GM12872 (cell line): ENCODE measurements around the gene ENOPH1.

Source experiments
- CTCF ChIP-seq: IDR thresholded peaks from 3 replicates; pipeline ENCODE4 v1.5.1; 2011; ENCODE audit warnings: low read depth, mild to moderate bottlenecking, low read length, moderate library complexity; ENCODE audit not compliant: insufficient read depth

The ENOPH1 gene

GRCh38 chr4:82430193-82430963, at the start of gene ENOPH1, which contains the start of gene HNRNPDL:
Gene ENOPH1 (plus strand): TSS chr4:82430590. CDS start chr4:82430830, 240 bp downstream.
Gene HNRNPDL (minus strand): TSS chr4:82430462. CDS start chr4:82429690, 772 bp downstream.
- no peak for TF ChIP-seq CTCF

- TF ChIP-seq CTCF = no peak
Observed at GRCh38 chr4:82380831-82381230, 49.6 kb upstream of the ENOPH1 start.

GRCh38 chr4:82381235-82381634, 49.2 kb upstream of the ENOPH1 start:
- no peak for TF ChIP-seq CTCF

GRCh38 chr4:82381661-82382296, 48.6 kb upstream of the ENOPH1 start:
- no peak for TF ChIP-seq CTCF

- TF ChIP-seq CTCF = no peak
Observed at GRCh38 chr4:82382751-82383150, 47.6 kb upstream of the ENOPH1 start.

GRCh38 chr4:82388405-82388804, 42.0 kb upstream of the ENOPH1 start:
- TF ChIP-seq CTCF = 0 out of 3 replicates have a peak, but pooled peaks have one; percentile 2

- TF ChIP-seq CTCF = no peak
Observed at GRCh38 chr4:82394896-82395295, 35.5 kb upstream of the ENOPH1 start.
